ENCODE data around the gene STX10. TPM values are rescaled to one million over a fixed set of nuclear protein-coding genes. Genes with fewer than 3 reads are reported as not detected.

The STX10 gene
- total RNA-seq, 1 donor from 2014 or later, result 70.2 TPM

- no peak for TF ChIP-seq CTCF (IDR thresholded peaks at IDR 0.05; ENCODE audit: insufficient read depth, low read length, poor library complexity, severe bottlenecking)
- H3K4me3 ChIP-seq (ENCODE audit: low read depth, low read length), result no peak overlapping the region
- H3K27me3 ChIP-seq (ENCODE audit: control insufficient read depth, insufficient read depth, low read length), result peaks cover 13% of the 10 kb centered on the region
- DNase-seq (ENCODE audit: low read depth), result no peak
- peaks cover 2% of the 10 kb centered on the region for H3K36me3 ChIP-seq (ENCODE audit: control insufficient read depth, insufficient read depth, low read length)
Observed at GRCh38 chr19:13103581-13104359, 46.4 kb downstream of the STX10 start.

GRCh38 chr19:13102666-13103580 lies 47.3 kb downstream of the STX10 start, which contains the start of gene LYL1:
TSS of gene LYL1 (minus strand) at chr19:13102858. CDS start at chr19:13101171, 1,687 bp downstream.
- no peak within 1 kb of the TSS for H3K4me3 ChIP-seq (ENCODE audit: low read depth, low read length)
- no peak for TF ChIP-seq CTCF (IDR thresholded peaks at IDR 0.05; ENCODE audit: insufficient read depth, low read length, poor library complexity, severe bottlenecking)
- no peak for DNase-seq (ENCODE audit: low read depth)

GRCh38 chr19:13102416-13102665 lies 47.8 kb downstream of the STX10 start:
- no peak overlapping the region for H3K4me3 ChIP-seq (ENCODE audit: low read depth, low read length)
- H3K27me3 ChIP-seq (ENCODE audit: control insufficient read depth, insufficient read depth, low read length), result peaks cover 26% of the 10 kb centered on the region
- DNase-seq (ENCODE audit: low read depth), result no peak
- peaks cover under 1% of the 10 kb centered on the region for H3K36me3 ChIP-seq (ENCODE audit: control insufficient read depth, insufficient read depth, low read length)
- no peak for TF ChIP-seq CTCF (IDR thresholded peaks at IDR 0.05; ENCODE audit: insufficient read depth, low read length, poor library complexity, severe bottlenecking)

More at GRCh38 chr19:13102666-13103580, 47.3 kb downstream of the STX10 start, which contains the start of gene LYL1:
- H3K27me3 ChIP-seq (ENCODE audit: control insufficient read depth, insufficient read depth, low read length), result peaks cover 20% of the 10 kb centered on the region
- peaks cover 2% of the 10 kb centered on the region for H3K36me3 ChIP-seq (ENCODE audit: control insufficient read depth, insufficient read depth, low read length)

- no peaks in the 10 kb centered on the region for H3K36me3 ChIP-seq (ENCODE audit: control insufficient read depth, insufficient read depth, low read length)
- H3K4me3 ChIP-seq (ENCODE audit: low read depth, low read length), result no peak overlapping the region
- DNase-seq (ENCODE audit: low read depth), result no peak
- peaks cover 28% of the 10 kb centered on the region for H3K27me3 ChIP-seq (ENCODE audit: control insufficient read depth, insufficient read depth, low read length)
- no peak for TF ChIP-seq CTCF (IDR thresholded peaks at IDR 0.05; ENCODE audit: insufficient read depth, low read length, poor library complexity, severe bottlenecking)
Observed at GRCh38 chr19:13101590-13102415, 48.4 kb downstream of the STX10 start.

GRCh38 chr19:13100841-13101589 lies 49.2 kb downstream of the STX10 start:
- Histone ChIP-seq H3K36me3 (ENCODE audit: control insufficient read depth, insufficient read depth, low read length) (no peaks in the 10 kb centered on the region), H3K27me3 (ENCODE audit: control insufficient read depth, insufficient read depth, low read length) (peaks cover 34% of the 10 kb centered on the region), H3K4me3 (ENCODE audit: low read depth, low read length) (no peak overlapping the region)
- DNase-seq (ENCODE audit: low read depth), result no peak
- TF ChIP-seq CTCF (IDR thresholded peaks at IDR 0.05; ENCODE audit: insufficient read depth, low read length, poor library complexity, severe bottlenecking), result peak; percentile 35

All from kidney epithelial cell (primary cell).